Right lobe of liver (tissue), 6 donors: ENCODE results near the gene DRC7. TPM values are rescaled to one million over a fixed set of nuclear protein-coding genes. Genes with fewer than 3 reads are reported as not detected.

Source experiments
- ATAC-seq, 4 donors: fragments of 200-7000 bp; cut with Tn5 transposase; one replicate each; pipeline ENCODE4 v1.9.1; 2020; ENCODE audit warnings: mild to moderate bottlenecking in 4 of 4, moderate library complexity in 4 of 4
- DNase-seq, 3 donors: peaks; one replicate each; pipeline ENCODE4 v3.0.0-alpha.2; 2020
- H3K27ac ChIP-seq, 3 donors: fragments of 200-600 bp; one replicate each; pipeline ENCODE4 v1.8.0; 2022
- H3K27me3 ChIP-seq, 2 donors: fragments of 200-600 bp; one replicate each; pipeline ENCODE4 v1.8.0; 2022
- H3K36me3 ChIP-seq, 4 donors: fragments of 200-600 bp; sonication (generic) in 1 of 4; one replicate each; pipeline versions ENCODE4 v1.5.1 to v1.8.0; 2017 to 2022; ENCODE audit warnings: control low read depth in 1 of 4
- H3K4me1 ChIP-seq, 4 donors: fragments of 200-600 bp; sonication (generic) in 1 of 4; one replicate each; pipeline versions ENCODE4 v1.5.1 to v1.8.0; 2017 to 2022; ENCODE audit warnings: control low read depth in 1 of 4
- H3K4me3 ChIP-seq, 3 donors: fragments of 200-600 bp; one replicate each; pipeline ENCODE4 v1.8.0; 2022
- H3K9me3 ChIP-seq, 4 donors: fragments of 200-600 bp; sonication (generic) in 1 of 4; one replicate each; pipeline versions ENCODE4 v1.5.1 to v1.8.0; 2017 to 2022; ENCODE audit warnings: control low read depth in 1 of 4
- POLR2A ChIP-seq: fragments of 450-650 bp; IDR thresholded peaks from one replicate; pipeline ENCODE4 v1.6.1; 2017; ENCODE audit warnings: antibody characterized with exemption, mild to moderate bottlenecking
- WGBS: methylation state at CpG from one replicate; pipeline ENCODE4 v1.1.6; 2018; ENCODE audit warnings: low coverage, low lambda C conversion rate; ENCODE audit not compliant: insufficient coverage; ENCODE audit errors: missing lambda C conversion rate; 5-methylcytosine and 5-hydroxymethylcytosine counted together
- intact Hi-C, 2 donors: fragments of 100-400 bp; cut with DNase I; formaldehyde crosslinking; loops; one replicate each; pipeline versions ENCODE4 v1.11.2 to v1.14.1; 2022
- total RNA-seq, 6 experiments: library from RNA; depleted of rRNA in 2 of 6; stranded (reverse); fragments of >200 nt in 2 of 6; fragmentation: NEBNext Ultra II Directional in 3 of 6; extraction: Animal tissue kit (Norgen Biotek cat#: 25700) in 3 of 6; gene quantifications; one replicate each; pipeline versions ENCODE4 v1.1.0 to v1.2.4, GENCODE V29; 2016 to 2023
- TF ChIP-seq, protein P1 (sequence below), 4 donors: fragments of 200-600 bp in 3 of 4; fragments of 450-650 bp in 1 of 4; IDR thresholded peaks; one replicate each; pipeline versions ENCODE4 v1.5.1 to v1.8.0; 2016 to 2022; ENCODE audit warnings: antibody characterized with exemption in 4 of 4, mild to moderate bottlenecking in 2 of 4
- donor health status: DM: no; HTN: yes; CAD: no.
- donor health status: DM: no; HTN: no; CAD: no.
- donor health status: DM: no; HTN: no; CAD: no.
- donor health status: DM: no; HTN: yes; CAD: no.
- donor health status: DM: no; HTN: yes; CAD: no.

The DRC7 gene
- total RNA-seq, 6 experiments from 2014 or later = 0.06 to 0.37 (median 0.19) TPM

GRCh38 chr16:57752581-57753447, 58.2 kb downstream of the DRC7 start:
- TF ChIP-seq, protein P1, sequence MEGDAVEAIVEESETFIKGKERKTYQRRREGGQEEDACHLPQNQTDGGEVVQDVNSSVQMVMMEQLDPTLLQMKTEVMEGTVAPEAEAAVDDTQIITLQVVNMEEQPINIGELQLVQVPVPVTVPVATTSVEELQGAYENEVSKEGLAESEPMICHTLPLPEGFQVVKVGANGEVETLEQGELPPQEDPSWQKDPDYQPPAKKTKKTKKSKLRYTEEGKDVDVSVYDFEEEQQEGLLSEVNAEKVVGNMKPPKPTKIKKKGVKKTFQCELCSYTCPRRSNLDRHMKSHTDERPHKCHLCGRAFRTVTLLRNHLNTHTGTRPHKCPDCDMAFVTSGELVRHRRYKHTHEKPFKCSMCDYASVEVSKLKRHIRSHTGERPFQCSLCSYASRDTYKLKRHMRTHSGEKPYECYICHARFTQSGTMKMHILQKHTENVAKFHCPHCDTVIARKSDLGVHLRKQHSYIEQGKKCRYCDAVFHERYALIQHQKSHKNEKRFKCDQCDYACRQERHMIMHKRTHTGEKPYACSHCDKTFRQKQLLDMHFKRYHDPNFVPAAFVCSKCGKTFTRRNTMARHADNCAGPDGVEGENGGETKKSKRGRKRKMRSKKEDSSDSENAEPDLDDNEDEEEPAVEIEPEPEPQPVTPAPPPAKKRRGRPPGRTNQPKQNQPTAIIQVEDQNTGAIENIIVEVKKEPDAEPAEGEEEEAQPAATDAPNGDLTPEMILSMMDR (IDR thresholded peaks at IDR 0.05) = no peak
- TF ChIP-seq POLR2A = no peak
- no peaks in the 10 kb centered on the region for H3K27me3 ChIP-seq

GRCh38 chr16:57753448-57754353, 59.1 kb downstream of the DRC7 start:
- 83% methylated on average over 4 of the region's 32 CpGs for WGBS
- Histone ChIP-seq H3K27me3 (no peaks in the 10 kb centered on the region), H3K9me3 (no peaks in the 10 kb centered on the region), H3K4me1 (no peaks in the 10 kb centered on the region), H3K36me3 (peaks cover 0 to 4% (median 0%) of the 10 kb centered on the region in 4 donors), H3K4me3 (no peak overlapping the region), H3K27ac (no peak overlapping the region)
- TF ChIP-seq, protein P1 (IDR thresholded peaks at IDR 0.05) = no peak
- TF ChIP-seq POLR2A = no peak
- ATAC-seq (no peak), DNase-seq (peak in 1 of 3 donors; percentile 48)
- intact Hi-C loops = no loop called here

More at GRCh38 chr16:57752581-57753447, 58.2 kb downstream of the DRC7 start:
- Histone ChIP-seq H3K27ac (no peak overlapping the region), H3K36me3 (peaks cover 0 to 4% (median 0%) of the 10 kb centered on the region in 4 donors), H3K4me1 (no peaks in the 10 kb centered on the region), H3K4me3 (no peak overlapping the region), H3K9me3 (no peaks in the 10 kb centered on the region)
- DNase-seq (peak in 2 of 3 donors; percentile 20 to 52), ATAC-seq (no peak)
- 91% methylated on average over 4 of the region's 44 CpGs for WGBS
- intact Hi-C loops = no loop called here

DNA sequence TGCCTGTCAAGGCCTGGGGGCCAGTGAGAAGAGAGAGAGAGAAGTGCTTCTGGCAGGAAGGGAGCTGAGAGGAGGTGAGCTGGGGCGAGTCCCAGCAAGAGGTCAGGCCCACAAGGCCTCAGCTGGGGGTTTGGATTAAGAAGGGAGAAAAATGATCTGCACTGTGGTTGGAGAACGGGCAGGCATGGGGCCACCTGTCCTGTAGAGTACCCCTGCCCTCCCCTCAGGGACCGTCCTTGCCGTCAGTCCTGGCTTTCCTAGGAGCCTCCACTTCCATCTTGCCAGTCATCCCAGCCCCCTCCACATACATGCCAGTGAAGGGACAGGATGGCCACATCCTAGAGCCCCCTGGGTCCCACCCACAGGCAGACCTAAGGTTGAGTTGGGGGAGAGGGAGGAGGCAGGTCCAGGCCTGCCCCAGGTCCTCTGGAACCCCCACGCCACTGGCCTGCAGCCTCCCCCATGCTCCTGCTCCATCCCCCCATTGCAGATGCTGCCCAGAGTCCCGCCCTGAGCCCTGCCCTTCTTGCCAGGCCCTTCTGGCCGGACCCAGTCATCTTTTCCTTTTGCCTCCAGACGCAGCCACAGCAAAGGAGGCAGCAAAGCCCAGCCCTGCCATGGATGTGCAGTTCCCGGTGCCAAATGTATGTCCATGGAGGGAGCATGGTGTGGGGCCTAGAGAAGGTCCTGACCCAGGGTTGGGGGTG, 59.9 kb downstream of the DRC7 start:
- Histone ChIP-seq H3K4me1 (no peaks in the 10 kb centered on the region), H3K9me3 (no peaks in the 10 kb centered on the region), H3K27ac (no peak overlapping the region), H3K27me3 (no peaks in the 10 kb centered on the region), H3K4me3 (no peak overlapping the region), H3K36me3 (peaks cover 0 to 4% (median 1%) of the 10 kb centered on the region in 4 donors)
- DNase-seq (no peak), ATAC-seq (no peak)
- intact Hi-C loops = no loop called here
- WGBS = 43% methylated on average over 1 of the region's 9 CpGs
- TF ChIP-seq POLR2A = no peak
- TF ChIP-seq, protein P1 (IDR thresholded peaks at IDR 0.05) = no peak

GRCh38 chr16:57755061-57755684, 60.6 kb downstream of the DRC7 start:
- DNase-seq (peak in 2 of 3 donors; percentile 18 to 53), ATAC-seq (no peak)
- WGBS = no CpG with 5 or more reads among the region's 24 CpGs
- TF ChIP-seq, protein P1 (IDR thresholded peaks at IDR 0.05) = no peak
- TF ChIP-seq POLR2A = no peak
- intact Hi-C loops = no loop called here
- Histone ChIP-seq H3K27ac (no peak overlapping the region), H3K36me3 (peaks cover 0 to 6% (median 3%) of the 10 kb centered on the region in 4 donors), H3K4me3 (no peak overlapping the region), H3K9me3 (no peaks in the 10 kb centered on the region), H3K27me3 (no peaks in the 10 kb centered on the region), H3K4me1 (no peaks in the 10 kb centered on the region)
